ENCODE data around the gene SPEF2. TPM values are rescaled to one million over a fixed set of nuclear protein-coding genes. Genes with fewer than 3 reads are reported as not detected.

SPEF2 gene
- total RNA-seq, 1 donor from 2014 or later, result 9.9 TPM

GRCh38 chr5:35828082-35828598 lies 210.5 kb downstream of the SPEF2 start:
- no peaks in the 10 kb centered on the region for H3K9me3 ChIP-seq
- no peak for TF ChIP-seq CTCF (IDR thresholded peaks at IDR 0.05)
- intact Hi-C loops (cut with DNase I), result no loop called here
- no peaks in the 10 kb centered on the region for H3K27me3 ChIP-seq
- no peaks in the 10 kb centered on the region for H3K36me3 ChIP-seq
- no peaks in the 10 kb centered on the region for H3K4me1 ChIP-seq
- DNase-seq (no peak), ATAC-seq (no peak)
- no peak overlapping the region for H3K4me3 ChIP-seq
- no peak overlapping the region for H3K27ac ChIP-seq

- no peak for DNase-seq
Measured at GRCh38 chr5:35830587-35830986, 212.9 kb downstream of the SPEF2 start.

DNA sequence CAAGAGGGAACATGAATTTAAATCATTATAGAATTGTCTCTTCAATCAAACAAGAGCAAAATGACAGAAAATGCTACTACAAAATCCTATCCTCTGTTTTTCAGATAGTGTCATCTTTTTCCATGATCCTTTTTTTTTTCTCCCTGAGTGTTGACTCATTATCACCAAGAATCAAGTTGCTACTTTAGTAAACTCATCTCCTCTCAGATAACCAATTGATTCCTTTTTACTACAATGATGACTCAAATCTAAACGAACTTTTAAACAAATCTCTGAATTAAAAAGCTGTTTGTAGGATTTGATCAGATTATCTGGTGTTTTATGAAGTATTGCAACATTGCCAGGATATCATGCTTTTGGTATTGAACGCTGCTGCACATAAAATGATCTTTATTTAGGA lies 215.1 kb downstream of the SPEF2 start:
- H3K27me3 ChIP-seq, result no peaks in the 10 kb centered on the region
- no peaks in the 10 kb centered on the region for H3K4me1 ChIP-seq
- no peak for TF ChIP-seq CTCF (IDR thresholded peaks at IDR 0.05)
- H3K4me3 ChIP-seq, result no peak overlapping the region
- no peak overlapping the region for H3K27ac ChIP-seq
- no peaks in the 10 kb centered on the region for H3K9me3 ChIP-seq
- intact Hi-C loops (cut with DNase I), result no loop called here
- ATAC-seq (no peak), DNase-seq (no peak)
- no peaks in the 10 kb centered on the region for H3K36me3 ChIP-seq

More at GRCh38 chr5:35830587-35830986, 212.9 kb downstream of the SPEF2 start:
- Histone ChIP-seq H3K36me3 (no peaks in the 10 kb centered on the region), H3K4me3 (no peak overlapping the region), H3K27ac (no peak overlapping the region), H3K9me3 (no peaks in the 10 kb centered on the region), H3K27me3 (no peaks in the 10 kb centered on the region), H3K4me1 (no peaks in the 10 kb centered on the region)
- no peak for TF ChIP-seq CTCF (IDR thresholded peaks at IDR 0.05)
- intact Hi-C loops (cut with DNase I), result no loop called here
- ATAC-seq, result no peak

DNA sequence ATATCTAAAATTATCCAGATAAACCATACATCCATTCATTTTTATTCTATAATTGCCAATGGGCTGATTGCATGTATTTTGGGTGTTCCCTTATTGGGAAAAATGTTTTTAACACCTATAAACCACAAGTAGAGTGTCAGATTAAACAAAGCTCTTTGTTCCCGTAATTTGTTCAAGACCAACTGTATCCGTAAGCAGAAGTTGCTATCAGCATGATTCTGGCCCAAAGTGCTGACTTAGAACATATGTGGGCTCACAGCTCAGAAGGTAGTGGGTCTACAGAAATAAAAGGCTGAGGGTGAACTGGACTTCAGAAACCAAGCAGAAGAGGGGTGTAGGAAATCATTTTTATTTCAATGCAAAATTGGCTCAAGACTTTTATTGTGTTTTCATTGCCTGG lies 215.6 kb downstream of the SPEF2 start:
- TF ChIP-seq CTCF (IDR thresholded peaks at IDR 0.05), result no peak
- no peaks in the 10 kb centered on the region for H3K9me3 ChIP-seq
- no peak overlapping the region for H3K27ac ChIP-seq
- no peaks in the 10 kb centered on the region for H3K4me1 ChIP-seq
- no peak overlapping the region for H3K4me3 ChIP-seq
- intact Hi-C loops (cut with DNase I), result no loop called here
- no peaks in the 10 kb centered on the region for H3K36me3 ChIP-seq
- DNase-seq (no peak), ATAC-seq (no peak)
- H3K27me3 ChIP-seq, result no peaks in the 10 kb centered on the region

DNA sequence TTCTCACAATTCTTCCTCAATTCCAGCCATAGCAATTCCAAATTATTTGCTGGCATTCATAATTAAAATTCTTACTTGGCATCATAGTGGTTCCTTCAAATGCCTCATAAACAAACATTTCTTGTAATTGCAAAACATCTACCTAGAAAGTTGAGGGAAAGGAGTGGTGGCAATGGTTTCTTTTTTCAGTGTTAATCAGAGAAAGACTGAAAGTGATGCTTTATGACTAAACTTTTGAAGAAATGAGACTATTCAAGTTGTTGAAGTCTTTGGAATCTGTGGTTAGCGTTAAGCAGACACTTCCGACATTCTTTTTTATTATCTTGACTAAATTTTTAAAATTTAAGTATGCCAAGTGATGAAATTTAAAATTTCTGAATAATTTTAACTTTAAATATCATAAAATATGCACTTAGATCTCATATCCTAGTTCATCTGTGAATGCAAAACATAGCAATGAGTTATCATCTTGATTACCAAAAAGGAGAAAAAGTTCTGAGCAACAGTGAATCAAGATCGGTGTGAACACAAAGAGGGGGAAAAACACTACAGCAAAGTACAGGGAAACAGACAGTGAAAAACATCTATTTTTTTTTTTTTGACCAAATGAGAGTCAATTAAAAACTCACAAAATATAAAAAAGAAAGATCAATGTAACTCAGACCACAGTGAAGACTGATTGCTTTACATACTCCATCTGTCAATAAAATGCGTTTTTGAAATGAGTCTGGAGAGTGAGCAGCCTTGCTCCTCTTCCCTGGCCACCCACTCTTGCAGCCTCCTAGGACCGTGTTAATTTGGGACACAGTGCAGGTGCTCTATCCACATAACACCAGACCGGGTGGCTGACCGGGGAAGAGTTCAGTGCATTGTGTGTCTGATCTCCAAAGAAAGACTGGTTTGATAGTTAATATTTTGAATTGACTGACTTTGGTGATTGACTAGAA lies 218.4 kb downstream of the SPEF2 start:
- H3K36me3 ChIP-seq, result no peaks in the 10 kb centered on the region
- no peaks in the 10 kb centered on the region for H3K4me1 ChIP-seq
- H3K4me3 ChIP-seq, result no peak overlapping the region
- intact Hi-C loops (cut with DNase I), result no loop called here
- H3K9me3 ChIP-seq, result no peaks in the 10 kb centered on the region
- DNase-seq (no peak), ATAC-seq (no peak)
- no peak for TF ChIP-seq CTCF (IDR thresholded peaks at IDR 0.05)
- H3K27ac ChIP-seq, result no peak overlapping the region
- no peaks in the 10 kb centered on the region for H3K27me3 ChIP-seq

Data from upper lobe of right lung (tissue), 1 donor.